ENCODE results near the gene PPP3CA.

DNA sequence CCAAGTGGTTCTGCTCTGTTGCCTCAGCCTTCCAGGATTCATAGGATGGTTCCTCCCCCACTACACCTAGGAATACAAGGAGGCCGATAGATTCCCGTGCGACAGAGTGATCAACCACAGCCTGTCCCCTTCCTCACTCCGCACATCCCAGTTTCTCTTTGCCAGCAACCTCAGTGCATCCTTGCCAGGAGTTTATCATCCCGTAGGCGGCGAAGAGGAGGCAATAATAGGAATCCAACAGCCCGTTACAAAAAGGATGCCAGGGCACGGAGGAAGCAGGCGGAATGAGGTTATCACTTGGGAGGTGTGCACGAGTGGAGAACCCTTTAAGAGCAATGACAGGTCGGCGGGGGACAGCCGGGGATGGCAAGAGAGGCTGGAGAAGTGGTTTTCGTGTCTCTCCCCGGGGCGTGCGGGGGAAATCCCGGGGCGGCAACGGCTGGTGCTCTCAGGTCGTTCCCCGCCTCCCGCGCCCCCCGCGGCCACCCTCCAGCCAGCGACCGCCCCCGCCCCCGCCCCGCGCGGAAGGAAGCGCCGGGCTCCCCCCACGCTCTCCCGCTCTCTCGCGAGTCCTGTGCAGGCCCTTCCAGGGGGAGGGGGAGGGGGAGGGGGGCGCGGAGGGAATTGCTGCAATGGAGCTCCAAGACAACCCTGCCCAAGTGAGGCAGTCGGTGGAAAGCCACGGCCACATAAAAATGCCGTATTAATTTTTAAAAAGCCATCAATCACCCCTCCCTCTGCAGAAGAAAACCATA lies 1.6 kb downstream of the PPP3CA start:
- no peak for TF ChIP-seq ELF4 (IDR thresholded peaks at IDR 0.05)
- TF ChIP-seq ARNT (IDR thresholded peaks at IDR 0.05): no peak
- TF ChIP-seq CTBP1 (IDR thresholded peaks at IDR 0.05; ENCODE audit: borderline replicate concordance): no peak
- no peak for TF ChIP-seq NFRKB (IDR thresholded peaks at IDR 0.05)
- no peak for TF ChIP-seq SUZ12 (IDR thresholded peaks at IDR 0.05)
- no peak for TF ChIP-seq SP1 (IDR thresholded peaks at IDR 0.05)
- TF ChIP-seq FOXK2 (IDR thresholded peaks at IDR 0.05): no peak
- no peak for TF ChIP-seq TARDBP (IDR thresholded peaks at IDR 0.05)
- no peak for TF ChIP-seq FOXA1 (IDR thresholded peaks at IDR 0.05)
- no peak for TF ChIP-seq BHLHE40 (IDR thresholded peaks at IDR 0.05; ENCODE audit: borderline replicate concordance)
- TF ChIP-seq L3MBTL2 (conservative IDR thresholded peaks at IDR 0.05): no peak

All from HEK293T (cell line).